ENCODE results near the gene PTK7. TPM values are rescaled to one million over a fixed set of nuclear protein-coding genes. Genes with fewer than 3 reads are reported as not detected.

The PTK7 gene
- polyA plus RNA-seq, 4 donors = 230 to 296 (median 261) TPM

DNA sequence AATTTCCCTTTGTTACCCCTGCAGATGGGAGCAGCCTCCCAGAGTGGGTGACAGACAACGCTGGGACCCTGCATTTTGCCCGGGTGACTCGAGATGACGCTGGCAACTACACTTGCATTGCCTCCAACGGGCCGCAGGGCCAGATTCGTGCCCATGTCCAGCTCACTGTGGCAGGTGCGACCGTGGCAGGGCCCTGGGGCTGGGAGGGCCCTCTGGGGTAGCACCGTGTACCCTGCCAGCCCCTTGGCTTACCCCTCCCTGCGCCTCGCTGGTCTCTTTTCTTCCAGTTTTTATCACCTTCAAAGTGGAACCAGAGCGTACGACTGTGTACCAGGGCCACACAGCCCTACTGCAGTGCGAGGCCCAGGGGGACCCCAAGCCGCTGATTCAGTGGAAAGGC lies 65.5 kb downstream of the PTK7 start:
- no peak for DNase-seq (ENCODE audit: low read depth in 4 of 4, low spot score in 2 of 4)

DNA sequence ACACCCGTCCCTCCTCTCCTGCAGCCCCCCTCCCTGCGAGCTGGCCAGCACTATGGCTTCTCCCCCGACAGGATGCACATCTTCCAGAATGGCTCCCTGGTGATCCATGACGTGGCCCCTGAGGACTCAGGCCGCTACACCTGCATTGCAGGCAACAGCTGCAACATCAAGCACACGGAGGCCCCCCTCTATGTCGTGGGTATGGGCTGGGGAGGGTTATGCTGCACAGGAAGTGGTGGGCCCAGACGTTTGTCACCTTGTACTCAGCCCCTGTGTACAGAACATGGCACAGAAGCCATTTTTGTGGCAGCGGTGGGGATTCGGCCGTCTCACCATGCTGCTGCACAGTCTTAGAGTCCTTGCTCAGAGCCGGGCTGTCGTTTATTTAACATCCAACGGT lies 66.0 kb downstream of the PTK7 start:
- no peak for DNase-seq (ENCODE audit: low read depth in 4 of 4, low spot score in 2 of 4)

DNA sequence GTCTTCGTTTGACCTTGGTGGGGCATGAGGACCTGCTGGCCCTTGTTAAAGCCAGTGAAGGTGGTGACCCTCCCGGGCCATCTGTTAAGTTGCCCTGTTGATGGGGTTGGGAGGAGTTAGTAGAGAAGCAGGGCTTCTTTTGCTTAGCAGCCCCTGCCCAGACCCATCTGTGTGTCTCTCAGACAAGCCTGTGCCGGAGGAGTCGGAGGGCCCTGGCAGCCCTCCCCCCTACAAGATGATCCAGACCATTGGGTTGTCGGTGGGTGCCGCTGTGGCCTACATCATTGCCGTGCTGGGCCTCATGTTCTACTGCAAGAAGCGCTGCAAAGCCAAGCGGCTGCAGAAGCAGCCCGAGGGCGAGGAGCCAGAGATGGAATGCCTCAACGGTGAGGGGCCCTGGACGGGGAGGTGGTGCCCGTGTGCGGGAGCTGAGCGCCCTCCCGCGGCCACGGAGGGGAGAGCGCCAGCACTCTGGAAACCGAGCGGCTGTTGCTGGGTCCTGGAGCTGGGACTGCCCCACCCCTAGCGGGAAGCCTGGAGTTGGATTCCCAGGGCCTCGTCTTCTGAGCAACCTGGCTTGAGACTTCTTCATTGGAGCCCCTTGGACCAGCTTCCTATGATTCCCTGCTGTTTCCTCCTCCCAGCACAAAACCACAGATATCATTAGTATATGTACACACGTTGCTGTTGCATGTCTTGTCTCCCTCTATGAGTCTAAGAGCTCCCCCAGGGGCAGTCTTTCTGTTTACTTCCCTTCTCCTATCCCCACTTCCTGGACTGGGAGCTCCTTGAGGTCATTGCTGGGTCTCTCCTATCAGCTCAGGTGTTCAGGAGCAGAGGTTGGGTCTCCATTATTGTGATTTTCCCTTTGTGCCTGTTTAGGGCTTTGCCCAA lies 67.4 kb downstream of the PTK7 start:
- peak; percentile 60 to 83 (median 80) for DNase-seq (ENCODE audit: low read depth in 4 of 4, low spot score in 2 of 4)

DNA sequence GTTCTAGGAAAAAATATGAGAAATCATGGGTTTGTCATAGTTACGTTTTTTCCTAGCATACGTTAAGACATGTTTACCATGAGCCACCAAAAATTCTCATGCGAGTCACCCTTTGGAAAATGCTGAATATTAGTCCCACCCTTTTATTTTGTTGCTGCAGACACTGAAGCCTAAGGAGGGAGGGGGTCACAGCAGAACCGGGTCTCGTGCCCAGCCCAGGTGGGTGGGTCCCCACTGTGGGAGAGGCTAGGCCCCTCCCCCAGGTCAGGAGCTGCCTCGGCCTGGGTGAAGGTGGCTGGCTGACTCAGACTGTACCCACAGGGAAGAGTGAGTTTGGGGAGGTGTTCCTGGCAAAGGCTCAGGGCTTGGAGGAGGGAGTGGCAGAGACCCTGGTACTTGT lies 68.8 kb downstream of the PTK7 start:
- DNase-seq (ENCODE audit: low read depth in 4 of 4, low spot score in 2 of 4) = no peak

DNA sequence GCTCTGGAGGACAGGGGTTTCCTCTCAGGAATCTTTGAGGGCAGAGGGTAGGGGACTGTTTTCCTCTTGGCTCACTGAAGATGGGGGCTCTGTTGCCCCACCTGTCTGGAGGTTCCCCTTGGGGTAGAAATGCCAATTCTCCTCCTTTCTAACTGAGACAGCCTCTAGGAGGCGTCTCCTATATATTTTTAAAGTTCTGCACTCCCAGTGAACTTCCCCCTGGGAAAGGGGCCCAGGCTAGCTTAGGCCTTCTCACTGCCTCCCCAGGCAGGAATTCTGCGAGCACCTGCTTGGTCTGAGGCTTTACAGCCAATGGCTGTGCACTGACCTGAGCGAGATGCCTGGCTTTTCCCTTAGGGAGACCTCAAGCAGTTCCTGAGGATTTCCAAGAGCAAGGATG lies 70.1 kb downstream of the PTK7 start:
- no peak for DNase-seq (ENCODE audit: low read depth in 4 of 4, low spot score in 2 of 4)

DNA sequence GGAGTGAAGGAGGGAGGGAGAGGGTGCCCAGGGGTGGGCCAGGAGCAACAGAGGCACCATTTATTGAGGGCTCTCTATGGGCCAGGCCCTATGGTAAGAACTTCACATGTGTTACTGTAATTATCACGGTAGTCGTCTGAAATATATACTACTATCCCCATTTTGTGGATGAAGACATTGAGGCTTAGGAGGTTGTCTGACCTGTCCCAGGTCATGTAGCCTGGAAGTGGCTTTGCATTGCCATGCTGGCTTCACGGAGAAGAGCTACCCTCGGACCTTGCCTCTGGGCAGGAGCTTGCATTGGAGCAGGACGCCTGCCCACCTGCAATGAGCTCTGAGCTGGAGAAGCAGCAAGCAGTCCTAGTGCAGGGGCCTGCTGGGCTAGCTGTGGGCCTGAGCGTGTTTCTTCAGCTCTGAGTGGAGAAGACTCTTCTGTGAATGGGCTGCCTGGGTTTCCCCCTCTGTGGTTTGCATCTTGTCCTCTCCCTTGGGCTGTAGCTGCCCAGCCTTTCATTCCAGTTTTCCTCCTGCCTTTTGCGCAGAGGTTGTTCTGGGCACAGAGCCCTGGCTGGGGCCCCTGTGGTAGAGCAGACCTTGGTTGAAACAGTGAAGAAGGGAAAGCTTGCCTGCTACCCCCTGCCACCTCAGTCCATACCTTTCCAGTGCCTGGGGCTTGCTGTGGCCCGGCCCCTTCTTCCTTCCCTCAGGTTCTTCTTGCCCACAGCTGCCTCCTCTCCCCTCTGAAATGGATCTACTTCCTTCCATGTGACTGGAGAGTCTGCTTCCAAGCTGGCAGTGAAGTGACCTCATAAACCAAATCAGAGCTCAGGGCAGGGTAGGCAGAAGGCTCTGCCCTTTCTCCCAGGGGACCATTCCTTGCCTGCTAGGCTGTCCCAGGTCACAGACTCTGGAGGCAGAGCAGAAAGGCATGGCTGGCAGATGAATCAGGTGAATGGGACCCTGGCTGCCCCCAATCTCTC lies 70.9 kb downstream of the PTK7 start:
- no peak for DNase-seq (ENCODE audit: low read depth in 4 of 4, low spot score in 2 of 4)

DNA sequence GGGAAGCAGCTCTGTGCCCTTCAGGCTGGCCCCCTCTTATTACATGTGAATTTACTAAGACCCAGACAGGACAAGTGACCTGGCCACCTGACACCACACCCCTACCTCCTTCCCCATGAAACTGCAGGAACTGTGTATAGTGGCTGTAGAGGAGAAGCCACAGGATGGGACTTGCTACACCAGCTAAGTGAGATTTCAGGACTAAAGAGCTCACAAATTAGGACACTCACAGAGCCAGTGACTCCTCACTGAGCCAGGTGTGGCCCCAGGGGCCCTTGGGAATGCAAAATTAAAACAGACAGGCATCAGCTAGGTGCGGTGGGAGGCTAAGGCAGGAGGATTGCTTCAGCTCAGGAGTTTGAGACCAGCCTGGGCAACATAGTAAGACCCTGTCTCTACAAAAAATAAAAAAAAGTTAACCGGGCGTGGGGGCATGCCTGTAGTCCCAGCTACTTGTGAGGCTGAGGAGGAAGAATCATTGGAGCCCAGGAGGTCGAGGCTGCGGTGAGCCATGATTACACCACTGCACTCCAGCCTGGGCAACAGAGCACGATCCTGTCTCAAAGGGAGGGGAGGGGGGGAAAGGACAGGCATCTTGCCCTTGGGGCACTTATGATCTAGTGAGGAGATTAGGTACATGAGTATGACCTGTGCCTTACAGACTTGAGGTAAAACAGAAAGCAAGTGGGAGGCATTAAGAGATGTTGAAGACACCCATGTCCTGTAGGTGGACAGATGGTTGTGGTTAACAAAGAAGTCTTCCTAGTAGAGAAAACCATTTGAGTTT lies 71.8 kb downstream of the PTK7 start:
- no peak for DNase-seq (ENCODE audit: low read depth in 4 of 4, low spot score in 2 of 4)

DNA sequence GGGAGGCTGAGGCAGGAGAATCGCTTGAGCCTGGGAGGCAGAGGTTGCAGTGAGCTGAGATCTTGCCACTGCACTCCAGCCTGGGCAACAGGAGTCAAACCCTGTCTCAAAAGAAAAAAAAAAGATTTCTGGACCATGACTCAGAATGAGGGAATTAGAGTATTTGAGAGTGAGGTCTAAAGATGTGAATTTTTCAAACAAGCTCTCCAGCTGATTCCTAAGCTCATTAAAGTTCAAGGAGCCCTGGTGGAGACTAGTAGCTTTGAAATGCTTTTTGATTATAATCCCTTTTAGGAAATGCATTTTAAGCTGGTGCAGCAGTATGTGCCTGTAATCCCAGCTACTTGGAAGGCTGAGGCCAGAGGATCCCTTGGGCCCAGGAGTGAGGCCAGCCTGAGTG lies 73.2 kb downstream of the PTK7 start:
- DNase-seq (ENCODE audit: low read depth in 4 of 4, low spot score in 2 of 4) = no peak

DNA sequence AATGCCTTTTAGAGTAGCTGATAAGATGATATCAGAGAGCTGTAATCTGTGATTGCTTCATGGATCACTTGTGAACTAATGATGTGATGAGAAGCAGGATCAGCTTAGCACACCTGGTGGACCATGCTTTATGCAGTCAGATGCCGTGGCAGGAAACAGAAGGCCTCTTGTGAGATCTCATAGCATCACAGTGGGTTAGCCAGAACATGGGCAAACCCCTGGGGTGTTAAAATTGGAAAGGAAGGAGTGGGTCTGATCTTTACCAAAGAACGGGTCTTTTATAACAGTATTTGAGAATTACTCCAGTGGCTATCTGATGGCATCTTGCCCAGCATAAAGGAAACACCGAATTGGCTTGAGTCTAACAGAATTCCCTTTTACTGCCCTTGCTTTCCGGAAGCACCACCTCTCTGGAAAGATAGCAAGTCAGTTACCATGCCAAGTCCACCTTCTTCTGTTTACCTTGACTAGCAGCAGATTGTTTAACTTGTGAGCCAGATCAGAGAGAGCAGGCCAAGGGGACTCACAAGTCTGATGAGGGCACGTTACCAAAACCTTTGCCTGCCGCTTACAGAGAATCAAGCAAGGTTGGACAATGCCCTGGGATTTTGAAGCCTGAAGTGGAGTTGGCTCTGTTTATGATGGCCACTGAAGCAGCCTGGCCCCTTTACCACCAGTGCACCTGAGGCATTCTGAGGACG lies 74.1 kb downstream of the PTK7 start:
- DNase-seq (ENCODE audit: low read depth in 4 of 4, low spot score in 2 of 4) = no peak

DNA sequence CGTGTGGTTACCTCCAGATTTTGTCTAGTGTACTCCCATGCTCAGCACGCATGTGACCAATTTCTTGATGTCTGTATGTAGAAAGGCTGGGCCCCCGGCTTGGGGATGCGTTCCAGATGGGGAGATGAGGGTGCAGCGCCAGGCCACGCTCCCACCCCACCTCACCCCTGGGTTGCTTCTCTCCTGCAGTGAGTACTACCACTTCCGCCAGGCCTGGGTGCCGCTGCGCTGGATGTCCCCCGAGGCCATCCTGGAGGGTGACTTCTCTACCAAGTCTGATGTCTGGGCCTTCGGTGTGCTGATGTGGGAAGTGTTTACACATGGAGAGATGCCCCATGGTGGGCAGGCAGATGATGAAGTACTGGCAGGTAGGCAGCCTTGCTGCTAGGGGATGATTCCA lies 83.5 kb downstream of the PTK7 start:
- no peak for DNase-seq (ENCODE audit: low read depth in 4 of 4, low spot score in 2 of 4)

DNA sequence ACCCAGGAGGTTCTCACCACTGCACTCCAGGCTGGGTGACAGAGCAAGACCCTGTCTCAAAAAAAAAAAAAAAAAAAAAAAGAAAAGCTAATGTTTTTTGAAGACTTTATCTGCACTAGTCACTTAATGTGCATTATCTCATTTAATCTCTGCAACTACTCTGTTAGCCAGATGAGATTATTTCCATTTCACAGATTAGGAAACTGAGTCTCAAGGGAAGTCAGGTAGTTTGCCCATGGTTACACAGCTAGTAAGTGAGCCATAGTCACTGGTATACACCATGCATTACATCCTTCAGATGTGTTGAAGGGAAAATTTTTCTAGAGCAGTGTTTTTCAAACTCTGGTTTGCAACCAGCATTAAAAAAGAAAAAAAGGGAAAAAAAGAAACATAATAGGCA lies 87.8 kb downstream of the PTK7 start:
- no peak for DNase-seq (ENCODE audit: low read depth in 4 of 4, low spot score in 2 of 4)

DNA sequence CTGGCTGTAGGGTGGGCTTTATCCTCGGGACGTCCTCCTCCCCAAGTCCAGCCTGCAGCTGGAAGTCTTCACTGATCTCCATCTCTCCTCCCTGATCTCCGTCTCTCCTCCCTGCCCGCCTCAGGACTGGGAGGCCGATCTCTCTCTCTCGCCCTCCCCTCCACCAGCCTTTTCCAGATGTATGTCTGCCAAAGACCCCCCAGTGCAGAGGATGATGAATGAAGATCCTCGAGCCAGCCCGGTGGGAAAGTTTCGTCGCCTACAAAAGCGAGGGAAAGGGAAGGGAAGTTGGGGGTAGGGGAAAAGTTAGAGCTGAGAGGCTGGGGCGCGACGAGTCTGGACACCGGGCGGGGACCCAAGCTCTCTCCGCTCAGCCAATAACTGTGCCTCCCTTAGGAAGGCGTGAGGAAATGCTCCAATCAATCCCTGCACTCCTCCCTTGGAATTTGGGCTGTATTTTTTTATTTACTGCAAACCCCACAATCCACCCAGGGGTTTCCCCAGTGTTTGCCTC lies 94.4 kb downstream of the PTK7 start:
- peak in 3 of 4 donors; percentile 60 to 71 (median 64) for DNase-seq (ENCODE audit: low read depth in 4 of 4, low spot score in 2 of 4)

DNA sequence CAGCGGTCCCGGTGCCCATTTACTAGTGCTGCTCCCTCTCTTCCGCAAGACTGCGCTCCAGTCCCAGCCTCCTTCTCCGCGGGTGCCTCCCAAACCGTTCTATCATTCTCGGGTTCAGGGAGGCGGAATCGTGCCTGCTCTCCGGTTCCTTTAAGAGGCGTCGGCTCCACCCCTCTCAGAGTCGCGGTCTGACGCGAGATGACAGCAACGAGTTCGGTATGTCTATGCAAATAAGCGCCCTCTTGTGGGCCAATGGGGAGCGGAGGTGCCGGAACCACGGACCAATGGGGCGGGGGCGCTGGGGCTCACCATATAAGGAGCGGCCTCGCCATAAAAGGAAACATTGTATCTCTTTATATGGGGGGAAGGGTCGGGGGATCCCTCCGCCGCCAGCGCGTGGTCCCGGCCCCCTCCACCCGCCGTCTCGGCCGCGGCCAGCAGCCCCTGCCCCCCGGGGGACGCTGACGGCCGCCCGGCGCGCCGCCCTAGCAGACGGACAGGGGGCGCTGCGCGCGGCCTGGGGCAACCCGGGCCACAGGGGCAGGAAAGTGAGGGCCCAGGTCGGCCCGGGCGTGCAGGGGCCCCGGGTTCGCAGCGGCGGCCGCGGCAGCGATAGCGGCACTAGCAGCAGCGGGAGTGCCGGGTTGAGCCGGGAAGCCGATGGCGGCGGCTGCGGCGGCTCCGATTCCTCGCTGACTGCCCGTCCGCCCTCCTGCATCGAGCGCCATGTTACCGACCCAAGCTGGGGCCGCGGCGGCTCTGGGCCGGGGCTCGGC lies 95.0 kb downstream of the PTK7 start, which contains the start of gene SRF:
Gene SRF, plus strand, starts transcription at position 339 of the 776 bp plus-strand sequence. Its CDS starts 388 bp downstream, at position 727.
- peak; percentile 99 for DNase-seq (ENCODE audit: low read depth in 4 of 4, low spot score in 2 of 4)

DNA sequence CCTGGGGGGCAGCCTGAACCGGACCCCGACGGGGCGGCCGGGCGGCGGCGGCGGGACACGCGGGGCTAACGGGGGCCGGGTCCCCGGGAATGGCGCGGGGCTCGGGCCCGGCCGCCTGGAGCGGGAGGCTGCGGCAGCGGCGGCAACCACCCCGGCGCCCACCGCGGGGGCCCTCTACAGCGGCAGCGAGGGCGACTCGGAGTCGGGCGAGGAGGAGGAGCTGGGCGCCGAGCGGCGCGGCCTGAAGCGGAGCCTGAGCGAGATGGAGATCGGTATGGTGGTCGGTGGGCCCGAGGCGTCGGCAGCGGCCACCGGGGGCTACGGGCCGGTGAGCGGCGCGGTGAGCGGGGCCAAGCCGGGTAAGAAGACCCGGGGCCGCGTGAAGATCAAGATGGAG lies 95.6 kb downstream of the PTK7 start:
- DNase-seq (ENCODE audit: low read depth in 4 of 4, low spot score in 2 of 4) = no peak

DNA sequence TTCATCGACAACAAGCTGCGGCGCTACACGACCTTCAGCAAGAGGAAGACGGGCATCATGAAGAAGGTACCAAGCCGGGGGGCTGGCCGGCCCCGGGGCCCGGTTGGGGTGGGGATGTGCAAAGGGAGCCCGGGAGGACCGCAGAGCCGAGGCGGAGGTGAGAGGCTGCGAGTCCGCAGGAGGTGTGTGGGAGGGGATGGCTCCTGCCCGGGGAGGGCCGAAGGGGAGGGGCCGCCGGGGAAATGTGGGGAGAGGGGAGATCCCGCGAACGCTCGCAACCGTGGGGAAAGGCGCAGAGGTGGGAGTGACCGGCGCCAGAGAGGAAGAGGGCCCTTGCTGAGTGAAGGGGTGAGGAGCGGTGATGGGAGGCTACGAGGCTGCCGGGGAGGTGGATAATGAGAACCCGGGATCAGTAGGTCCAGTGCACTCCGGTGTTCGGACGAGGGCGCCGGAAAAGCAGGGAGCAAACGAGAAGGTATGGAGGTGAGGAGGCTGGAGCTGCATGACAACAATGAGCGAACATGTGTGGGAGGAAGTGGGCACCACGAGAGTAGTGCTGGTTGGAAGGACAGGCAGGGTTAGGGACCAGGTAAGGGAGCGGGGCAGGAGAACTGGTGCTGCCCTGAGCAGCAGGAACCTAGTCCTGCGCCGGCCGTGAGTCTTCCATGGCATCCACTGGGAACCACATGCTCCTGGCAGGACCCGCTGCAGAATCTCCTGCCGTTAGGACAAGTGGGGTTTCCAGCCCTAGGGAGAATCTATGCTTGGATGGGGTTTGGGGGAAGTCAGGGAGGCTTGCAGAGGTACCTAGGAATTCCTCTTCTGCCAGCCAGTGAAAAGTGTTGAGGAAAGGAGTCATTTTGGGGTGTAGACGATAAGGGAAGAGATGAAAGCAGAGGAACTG lies 96.2 kb downstream of the PTK7 start:
- no peak for DNase-seq (ENCODE audit: low read depth in 4 of 4, low spot score in 2 of 4)

DNA sequence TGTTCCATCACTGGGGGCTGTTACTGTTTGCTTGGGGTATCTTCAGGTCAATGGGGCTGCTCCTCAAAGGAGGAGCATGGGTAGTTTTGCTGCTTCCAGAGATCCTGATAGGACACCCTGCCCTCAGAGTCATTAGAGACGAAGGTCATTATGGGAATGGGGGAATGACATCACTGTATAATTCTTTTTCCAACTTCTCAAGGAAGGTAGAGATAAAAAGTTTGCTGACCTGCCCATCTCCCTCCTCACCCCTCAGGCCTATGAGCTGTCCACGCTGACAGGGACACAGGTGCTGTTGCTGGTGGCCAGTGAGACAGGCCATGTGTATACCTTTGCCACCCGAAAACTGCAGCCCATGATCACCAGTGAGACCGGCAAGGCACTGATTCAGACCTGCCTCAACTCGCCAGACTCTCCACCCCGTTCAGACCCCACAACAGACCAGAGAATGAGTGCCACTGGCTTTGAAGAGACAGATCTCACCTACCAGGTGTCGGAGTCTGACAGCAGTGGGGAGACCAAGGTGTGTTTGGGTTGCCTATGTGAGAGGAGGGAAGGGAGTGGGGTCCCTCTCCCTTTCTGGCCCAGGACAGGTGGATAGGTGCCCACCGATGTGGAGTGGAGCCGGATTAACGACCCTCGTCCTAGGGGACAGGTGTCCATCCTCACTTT lies 97.6 kb downstream of the PTK7 start:
- DNase-seq (ENCODE audit: low read depth in 4 of 4, low spot score in 2 of 4) = no peak
